Fibroblast of the aortic adventitia (primary cell): Measurements from ENCODE around the gene NDUFB10. TPM values are rescaled to one million over a fixed set of nuclear protein-coding genes. Genes with fewer than 3 reads are reported as not detected.
"Not testable (repeated sequence)": the region's sequence is repeated elsewhere in the genome, so short reads cannot be mapped to it uniquely, and the experiment has no call there.

ENCODE experiments used
- DNase-seq: peaks from one replicate; pipeline ENCODE4 v3.0.0-alpha.2; 2010; ENCODE audit warnings: low read depth
- H3K4me3 ChIP-seq: 2 replicates; pipeline ENCODE4 v1.5.1; 2011; ENCODE audit warnings: low read depth, mild to moderate bottlenecking, control low read depth, low read length, moderate library complexity
- total RNA-seq: library from RNA; depleted of rRNA; stranded (reverse); fragments of >200 nt; gene quantifications from 2 replicates; pipeline ENCODE4 v1.2.3, GENCODE V29; 2012; ENCODE audit warnings: low replicate concordance
- TF ChIP-seq, protein P1 (sequence below): IDR thresholded peaks from 2 replicates; pipeline ENCODE4 v1.5.1; 2011; ENCODE audit warnings: mild to moderate bottlenecking, low read length, control low read depth, inconsistent platforms; ENCODE audit not compliant: insufficient read depth

The NDUFB10 gene
- total RNA-seq, 1 donor = 105 TPM

DNA sequence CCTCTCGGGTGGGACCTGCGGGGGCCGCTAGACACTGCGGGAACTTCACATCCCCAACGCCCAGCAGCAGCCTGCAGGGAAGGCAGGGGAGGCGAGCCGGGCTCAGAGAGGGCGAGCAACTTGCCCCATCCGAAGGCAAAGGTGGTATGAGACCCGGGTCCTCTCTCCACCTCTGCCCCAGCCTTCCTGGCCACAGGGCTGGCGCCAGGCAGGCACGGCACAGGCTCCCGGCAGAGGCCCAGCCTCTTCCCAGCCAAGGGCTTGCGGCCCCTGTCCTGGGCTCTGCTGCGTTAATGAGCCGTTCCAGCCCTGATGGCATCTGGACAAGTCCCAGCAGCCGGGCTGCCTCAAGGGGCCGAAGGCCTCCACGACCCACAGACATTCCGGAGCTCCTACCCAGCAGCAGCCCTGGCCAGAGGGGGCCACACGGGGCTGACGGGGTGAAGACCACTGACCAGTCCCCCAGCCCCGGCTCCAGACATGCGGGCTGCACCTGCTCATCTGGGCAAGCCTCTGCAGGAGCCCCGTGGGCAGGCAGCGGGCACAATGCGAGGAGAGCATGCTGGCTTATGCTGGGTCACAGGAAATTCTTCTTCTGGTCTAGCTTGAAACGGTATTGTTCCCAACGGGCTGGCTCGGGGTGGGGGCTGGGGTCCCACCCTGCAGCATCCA lies 39.9 kb upstream of the NDUFB10 start:
- TF ChIP-seq, protein P1, sequence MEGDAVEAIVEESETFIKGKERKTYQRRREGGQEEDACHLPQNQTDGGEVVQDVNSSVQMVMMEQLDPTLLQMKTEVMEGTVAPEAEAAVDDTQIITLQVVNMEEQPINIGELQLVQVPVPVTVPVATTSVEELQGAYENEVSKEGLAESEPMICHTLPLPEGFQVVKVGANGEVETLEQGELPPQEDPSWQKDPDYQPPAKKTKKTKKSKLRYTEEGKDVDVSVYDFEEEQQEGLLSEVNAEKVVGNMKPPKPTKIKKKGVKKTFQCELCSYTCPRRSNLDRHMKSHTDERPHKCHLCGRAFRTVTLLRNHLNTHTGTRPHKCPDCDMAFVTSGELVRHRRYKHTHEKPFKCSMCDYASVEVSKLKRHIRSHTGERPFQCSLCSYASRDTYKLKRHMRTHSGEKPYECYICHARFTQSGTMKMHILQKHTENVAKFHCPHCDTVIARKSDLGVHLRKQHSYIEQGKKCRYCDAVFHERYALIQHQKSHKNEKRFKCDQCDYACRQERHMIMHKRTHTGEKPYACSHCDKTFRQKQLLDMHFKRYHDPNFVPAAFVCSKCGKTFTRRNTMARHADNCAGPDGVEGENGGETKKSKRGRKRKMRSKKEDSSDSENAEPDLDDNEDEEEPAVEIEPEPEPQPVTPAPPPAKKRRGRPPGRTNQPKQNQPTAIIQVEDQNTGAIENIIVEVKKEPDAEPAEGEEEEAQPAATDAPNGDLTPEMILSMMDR = no peak
- no peak for DNase-seq
- H3K4me3 ChIP-seq = no peak overlapping the region

DNA sequence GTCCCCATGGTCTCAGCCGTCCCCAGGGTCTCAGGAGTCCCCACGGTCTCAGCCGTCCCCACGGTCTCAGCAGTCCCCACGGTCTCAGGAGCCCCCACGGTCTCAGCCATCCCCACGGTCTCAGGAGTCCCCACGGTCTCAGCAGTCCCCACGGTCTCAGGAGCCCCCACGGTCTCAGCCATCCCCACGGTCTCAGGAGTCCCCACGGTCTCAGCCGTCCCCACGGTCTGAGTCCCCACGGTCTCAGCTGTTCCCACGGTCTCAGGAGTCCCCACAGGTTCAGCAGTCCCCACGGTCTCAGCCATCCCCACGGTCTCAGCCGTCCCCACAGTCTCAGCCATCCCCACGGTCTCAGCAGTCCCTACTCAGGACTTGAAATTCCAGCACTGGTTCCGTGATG lies 39.2 kb upstream of the NDUFB10 start:
- not testable (repeated sequence) for H3K4me3 ChIP-seq, DNase-seq

DNA sequence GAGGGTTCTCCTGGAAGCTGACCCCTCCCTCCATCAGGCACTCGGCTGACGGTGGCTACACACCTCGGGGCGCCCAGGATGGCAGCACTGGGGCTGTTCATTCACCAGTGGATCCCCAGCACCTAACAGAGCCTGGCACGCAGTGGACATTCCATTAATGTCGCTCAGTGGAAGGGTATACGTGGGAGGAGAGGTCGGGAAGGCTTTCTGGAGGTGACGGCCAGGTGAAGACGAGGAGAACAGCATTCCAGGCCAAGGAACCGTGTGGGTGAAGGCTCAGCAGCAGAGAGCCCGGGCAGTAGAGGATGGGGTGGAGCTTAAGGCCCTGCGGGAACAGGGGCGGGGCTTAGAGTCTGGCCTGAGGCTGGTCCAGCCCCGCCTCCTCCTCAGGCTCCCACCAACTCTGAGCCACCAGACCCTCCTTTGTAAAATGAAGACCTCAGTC lies 38.6 kb upstream of the NDUFB10 start:
- TF ChIP-seq, protein P1 = no peak
- no peak overlapping the region for H3K4me3 ChIP-seq
- DNase-seq = no peak

DNA sequence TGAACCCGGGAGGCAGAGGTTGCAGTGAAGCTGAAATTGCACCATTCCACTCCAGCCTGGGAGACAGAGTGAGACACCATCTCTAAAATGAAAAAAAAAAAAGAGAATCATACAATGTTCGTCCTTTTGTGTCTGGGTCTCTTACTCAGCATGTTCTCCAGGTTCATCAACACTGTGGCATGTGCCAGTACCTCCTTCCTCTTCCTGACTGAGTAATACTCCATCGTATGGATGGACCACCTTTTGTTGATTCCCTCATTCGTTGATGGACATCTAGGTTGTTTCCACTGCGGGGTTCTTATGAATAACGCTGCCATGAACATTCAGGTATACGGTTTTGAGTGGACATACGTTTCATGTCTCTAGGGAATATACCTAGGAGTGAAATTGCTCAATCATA lies 37.0 kb upstream of the NDUFB10 start:
- TF ChIP-seq, protein P1 = no peak
- no peak for DNase-seq
- no peak overlapping the region for H3K4me3 ChIP-seq

DNA sequence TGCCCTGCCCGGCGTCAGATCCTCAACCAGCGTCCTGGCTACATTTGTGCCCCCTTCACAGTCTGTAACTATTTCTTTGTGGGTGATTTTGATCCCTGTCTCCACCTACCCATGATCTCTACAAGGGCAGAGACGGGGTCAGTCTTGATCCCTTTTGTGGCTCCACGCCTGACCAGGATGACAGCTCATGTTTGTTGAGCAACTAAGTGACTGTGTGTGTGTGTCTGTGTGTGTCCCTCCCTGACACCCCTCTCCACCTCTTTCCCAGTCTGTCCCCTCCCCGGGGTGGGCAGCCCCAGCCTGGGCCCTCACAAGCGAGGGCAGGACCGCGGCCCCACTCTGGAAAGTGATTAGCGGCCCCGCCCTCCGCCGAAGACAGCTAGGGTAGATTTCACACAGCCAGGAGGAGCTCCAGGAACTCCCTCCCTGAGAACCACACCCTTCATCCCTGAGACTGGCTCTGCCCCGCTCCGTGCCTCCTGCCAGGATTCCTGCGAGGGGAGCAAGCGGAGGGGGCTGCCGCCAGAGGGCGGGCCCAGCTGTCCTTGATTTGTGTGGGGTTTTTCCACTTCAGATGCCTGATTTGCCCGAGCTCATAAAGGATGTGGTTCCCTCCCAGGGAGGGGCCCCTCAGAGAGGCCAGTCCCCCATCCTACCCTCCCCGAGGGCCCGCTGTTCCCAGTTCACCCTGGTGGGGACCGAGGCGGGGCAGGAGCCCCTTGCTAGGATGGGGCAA lies 35.9 kb upstream of the NDUFB10 start:
- peak; percentile 46 for DNase-seq
- H3K4me3 ChIP-seq = no peak overlapping the region
- TF ChIP-seq, protein P1 = peak; percentile 21

DNA sequence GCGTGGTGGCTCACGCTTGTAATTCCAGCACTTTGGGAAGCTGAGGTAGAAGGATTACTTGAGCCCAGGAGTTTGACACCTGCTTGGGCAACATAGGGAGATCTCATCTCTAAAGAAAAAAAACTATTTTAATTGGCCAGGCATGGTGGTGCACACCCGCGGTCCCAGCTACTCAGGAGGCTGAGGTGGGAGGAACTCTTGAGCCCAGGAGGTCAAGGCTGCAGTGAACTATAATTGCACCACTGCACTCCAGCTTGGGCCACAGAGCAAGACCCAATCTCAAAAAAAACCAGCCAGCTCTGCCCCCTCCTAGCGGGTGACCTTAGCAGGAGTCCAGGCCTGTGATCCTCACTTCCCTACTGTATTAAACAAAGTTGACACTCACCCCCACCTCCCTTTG lies 35.2 kb upstream of the NDUFB10 start:
- TF ChIP-seq, protein P1 = no peak
- no peak overlapping the region for H3K4me3 ChIP-seq
- no peak for DNase-seq

DNA sequence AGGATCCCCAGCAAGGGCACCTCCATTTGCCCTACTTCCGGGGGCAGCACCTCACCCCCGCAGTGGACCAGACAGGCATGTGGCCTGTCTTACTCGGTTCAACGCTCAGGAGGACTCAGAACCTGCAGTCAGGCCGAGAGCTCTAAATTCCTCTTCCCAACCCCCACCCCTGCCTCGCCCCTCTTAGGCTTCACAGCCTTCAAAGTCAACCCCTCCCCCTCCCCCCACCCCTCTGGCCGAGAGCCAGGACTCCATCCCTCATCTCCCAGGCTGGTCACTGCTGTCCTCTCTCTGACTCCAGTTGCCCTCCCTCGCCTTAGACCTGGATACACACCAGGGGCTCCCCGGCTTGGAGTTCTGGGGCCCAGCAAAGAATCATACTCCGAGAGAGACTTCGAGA lies 33.1 kb upstream of the NDUFB10 start:
- TF ChIP-seq, protein P1 = no peak
- DNase-seq = no peak
- no peak overlapping the region for H3K4me3 ChIP-seq
